GM19372 (cell line): ENCODE data around the gene BHLHE40.

Source experiments
- ATAC-seq: cut with Tn5 transposase; IDR thresholded peaks from one replicate; pipeline ENCODE4 v1.9.1; 2021; ENCODE audit warnings: mild to moderate bottlenecking, low read depth, moderate library complexity; ENCODE audit not compliant: unreplicated experiment

The BHLHE40 gene

DNA sequence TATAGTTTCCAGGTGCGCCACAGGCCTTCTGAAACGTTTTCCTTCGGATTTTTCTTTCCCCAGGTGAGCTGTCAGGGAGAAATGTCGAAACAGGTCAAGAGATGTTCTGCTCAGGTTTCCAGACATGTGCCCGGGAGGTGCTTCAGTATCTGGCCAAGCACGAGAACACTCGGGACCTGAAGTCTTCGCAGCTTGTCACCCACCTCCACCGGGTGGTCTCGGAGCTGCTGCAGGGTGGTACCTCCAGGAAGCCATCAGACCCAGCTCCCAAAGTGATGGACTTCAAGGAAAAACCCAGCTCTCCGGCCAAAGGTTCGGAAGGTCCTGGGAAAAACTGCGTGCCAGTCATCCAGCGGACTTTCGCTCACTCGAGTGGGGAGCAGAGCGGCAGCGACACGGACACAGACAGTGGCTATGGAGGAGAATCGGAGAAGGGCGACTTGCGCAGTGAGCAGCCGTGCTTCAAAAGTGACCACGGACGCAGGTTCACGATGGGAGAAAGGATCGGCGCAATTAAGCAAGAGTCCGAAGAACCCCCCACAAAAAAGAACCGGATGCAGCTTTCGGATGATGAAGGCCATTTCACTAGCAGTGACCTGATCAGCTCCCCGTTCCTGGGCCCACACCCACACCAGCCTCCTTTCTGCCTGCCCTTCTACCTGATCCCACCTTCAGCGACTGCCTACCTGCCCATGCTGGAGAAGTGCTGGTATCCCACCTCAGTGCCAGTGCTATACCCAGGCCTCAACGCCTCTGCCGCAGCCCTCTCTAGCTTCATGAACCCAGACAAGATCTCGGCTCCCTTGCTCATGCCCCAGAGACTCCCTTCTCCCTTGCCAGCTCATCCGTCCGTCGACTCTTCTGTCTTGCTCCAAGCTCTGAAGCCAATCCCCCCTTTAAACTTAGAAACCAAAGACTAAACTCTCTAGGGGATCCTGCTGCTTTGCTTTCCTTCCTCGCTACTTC is 3.8 kb downstream of the BHLHE40 start:
- no peak for ATAC-seq

GRCh38 chr3:4983739-4984510 is 4.7 kb downstream of the BHLHE40 start:
- ATAC-seq, result peak; percentile 39

GRCh38 chr3:4984511-4984864 is 5.3 kb downstream of the BHLHE40 start:
- no peak for ATAC-seq

DNA sequence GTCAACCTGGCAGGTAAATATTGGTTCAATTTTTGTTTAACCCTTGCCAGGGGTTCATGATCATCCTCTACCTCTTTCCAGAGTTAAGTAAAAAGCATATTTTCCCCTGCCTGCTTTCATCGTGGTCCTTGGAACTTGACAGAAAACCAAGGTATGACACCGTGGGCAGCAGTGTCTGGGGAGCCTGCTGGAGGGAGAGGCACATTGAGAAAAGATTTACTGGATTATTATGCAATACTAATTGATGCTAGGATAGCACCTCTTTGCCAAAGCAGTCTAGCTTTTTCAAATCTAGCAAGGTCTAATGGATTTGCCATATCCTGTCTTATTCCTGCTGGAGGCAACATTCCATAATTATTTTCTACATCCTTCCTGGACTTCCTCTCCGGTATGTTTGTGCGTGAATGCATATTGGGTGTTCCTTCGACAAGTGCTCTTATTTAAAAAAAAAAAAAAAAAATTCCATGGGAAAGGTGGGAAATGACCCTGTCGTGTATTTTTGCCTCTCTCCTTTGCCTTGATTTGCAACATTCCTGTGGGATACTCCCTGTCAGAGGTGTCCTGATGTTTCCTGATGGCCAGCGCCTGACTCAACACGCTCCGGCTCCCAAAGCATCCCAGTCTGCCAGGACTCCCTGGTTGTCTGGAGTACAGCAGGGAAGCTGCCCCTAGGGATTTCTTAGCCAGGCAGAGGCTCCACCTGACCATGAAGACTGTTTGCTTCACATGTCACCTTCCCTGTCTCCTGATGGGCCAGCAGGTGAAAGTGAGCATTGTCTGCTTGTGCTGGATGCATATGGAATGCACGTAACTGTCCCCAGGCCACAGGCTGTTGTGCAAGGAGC is 6.3 kb downstream of the BHLHE40 start:
- no peak for ATAC-seq

DNA sequence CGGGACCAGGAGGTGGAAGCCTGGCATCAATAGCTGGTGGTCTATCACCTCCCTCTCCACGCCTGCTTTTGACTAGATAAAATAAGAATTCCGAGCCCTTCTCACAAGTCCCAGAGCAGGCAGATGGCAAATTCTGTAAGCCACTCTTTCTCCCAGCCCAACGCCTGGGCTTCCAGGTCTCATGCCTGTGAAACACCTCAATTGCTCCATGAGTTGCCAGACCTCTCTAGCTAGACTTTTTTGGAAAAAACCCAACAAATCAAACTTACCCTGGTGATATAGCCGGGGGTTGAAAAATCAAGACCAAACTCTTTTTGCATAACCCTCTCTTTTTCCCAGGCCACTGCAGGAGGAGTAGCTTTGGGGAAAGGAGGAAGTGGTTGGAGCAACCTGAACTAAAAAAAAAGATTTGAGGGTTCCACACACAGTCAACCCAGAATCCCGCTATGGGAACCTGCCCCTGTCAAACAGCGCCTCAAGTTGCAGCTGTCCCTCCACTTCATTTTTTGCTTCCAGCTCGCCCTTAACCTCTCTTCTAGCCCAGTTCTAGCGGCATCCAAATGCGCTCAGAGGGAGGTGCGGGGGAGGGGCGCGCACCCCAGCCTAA is 7.0 kb downstream of the BHLHE40 start:
- ATAC-seq, result peak; percentile 32

GRCh38 chr3:4986782-4987537 is 7.7 kb downstream of the BHLHE40 start:
- peak; percentile 62 for ATAC-seq

DNA sequence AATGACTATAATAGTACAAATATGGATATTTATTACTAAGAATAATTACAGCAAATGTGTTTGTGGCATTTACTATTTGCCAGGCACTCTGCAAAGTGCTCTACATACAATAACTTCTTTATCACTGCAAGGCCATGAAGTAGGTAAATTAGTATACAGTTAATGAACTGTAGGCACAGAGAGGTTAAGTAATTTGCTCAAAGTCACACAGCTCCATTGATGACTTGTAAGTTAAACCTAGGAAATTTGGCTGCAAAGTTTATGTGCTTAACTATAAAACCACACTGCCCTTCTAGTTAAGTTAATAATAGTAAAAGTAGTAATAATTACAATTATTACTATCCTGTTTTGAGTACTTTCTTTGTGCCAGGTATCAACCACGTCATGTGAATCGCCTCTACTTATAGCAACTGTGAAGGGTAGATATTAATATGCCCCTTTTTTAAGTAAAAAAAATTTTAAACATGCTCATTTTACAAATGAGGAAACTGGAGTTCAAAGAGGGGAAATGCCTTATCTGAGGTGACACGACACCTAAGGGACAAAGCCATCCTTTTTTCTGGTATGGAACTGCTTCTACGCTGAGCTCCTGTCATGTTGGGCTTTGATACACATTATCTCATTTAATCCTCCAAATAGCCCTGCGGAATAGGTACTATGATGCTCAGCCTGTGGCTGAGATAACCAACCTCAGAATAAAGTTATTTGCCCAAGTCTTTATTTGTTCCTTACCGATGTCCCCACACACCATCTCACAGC is 8.5 kb downstream of the BHLHE40 start:
- ATAC-seq, result no peak

- ATAC-seq, result no peak
These were observed 10.0 kb downstream of the BHLHE40 start for GRCh38 chr3:4988983-4989834.

DNA sequence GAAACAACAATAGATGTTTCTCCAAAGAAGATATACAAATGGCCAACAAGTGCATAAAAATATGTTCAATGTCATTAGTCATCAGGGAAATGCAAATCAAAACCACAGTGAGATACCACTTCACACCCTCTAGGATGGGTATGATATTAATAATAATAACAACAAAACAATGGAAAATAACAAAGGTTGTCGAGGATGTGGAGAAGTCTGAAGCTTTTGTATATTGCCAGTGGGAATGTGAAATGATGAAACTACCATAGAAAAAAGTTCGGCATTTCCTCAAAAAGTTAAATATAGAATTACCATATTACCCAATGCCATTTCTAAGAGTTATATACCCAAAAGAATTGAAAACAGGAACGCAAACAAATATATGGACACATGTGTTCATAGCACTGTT is 10.8 kb downstream of the BHLHE40 start:
- no peak for ATAC-seq

- no peak for ATAC-seq
These were observed 12.9 kb downstream of the BHLHE40 start for GRCh38 chr3:4992118-4992517.

DNA sequence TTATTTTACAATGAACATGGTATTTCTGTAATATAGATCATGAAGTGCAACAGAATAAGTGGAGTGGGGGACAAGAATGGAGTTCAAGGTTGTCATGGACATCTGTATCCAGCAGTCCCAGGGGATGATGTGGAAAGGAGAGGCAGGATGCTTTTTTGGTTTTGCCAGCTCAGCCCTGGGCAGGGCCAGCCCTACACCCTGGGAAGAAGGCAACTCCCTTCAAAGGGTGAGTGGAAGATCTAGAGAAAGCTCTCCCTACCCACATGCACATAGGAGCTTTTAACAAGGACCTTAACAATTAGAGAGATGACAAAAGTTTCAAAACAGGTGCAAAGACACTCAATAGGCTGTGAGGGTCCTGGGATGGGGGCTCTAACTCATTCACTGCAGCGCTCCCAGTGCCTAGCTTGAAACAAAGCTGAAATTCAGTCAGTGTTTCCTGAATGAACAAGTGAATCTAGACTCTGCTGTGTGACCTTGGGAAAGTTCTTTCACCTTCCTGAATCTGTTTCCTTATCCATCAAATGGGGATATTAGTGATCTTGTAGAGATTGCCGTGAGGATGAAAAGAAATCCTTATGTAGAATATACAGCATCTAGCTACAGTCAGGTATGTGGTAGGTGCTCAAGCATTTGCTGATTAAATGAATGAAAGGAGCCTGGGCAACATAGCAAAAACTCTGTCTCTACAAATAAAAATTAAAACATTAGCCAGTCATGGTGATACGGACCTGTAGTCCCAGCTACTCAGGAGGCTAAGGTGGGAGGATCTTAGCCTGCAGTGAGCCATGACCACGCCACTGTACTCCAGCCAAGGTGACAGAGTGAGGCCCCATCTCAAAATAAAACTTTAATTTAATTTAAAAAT is 14.3 kb downstream of the BHLHE40 start:
- ATAC-seq, result no peak

GRCh38 chr3:4994144-4994730 is 15.0 kb downstream of the BHLHE40 start:
- no peak for ATAC-seq

GRCh38 chr3:4994823-4995499 is 15.7 kb downstream of the BHLHE40 start:
- peak; percentile 61 for ATAC-seq

DNA sequence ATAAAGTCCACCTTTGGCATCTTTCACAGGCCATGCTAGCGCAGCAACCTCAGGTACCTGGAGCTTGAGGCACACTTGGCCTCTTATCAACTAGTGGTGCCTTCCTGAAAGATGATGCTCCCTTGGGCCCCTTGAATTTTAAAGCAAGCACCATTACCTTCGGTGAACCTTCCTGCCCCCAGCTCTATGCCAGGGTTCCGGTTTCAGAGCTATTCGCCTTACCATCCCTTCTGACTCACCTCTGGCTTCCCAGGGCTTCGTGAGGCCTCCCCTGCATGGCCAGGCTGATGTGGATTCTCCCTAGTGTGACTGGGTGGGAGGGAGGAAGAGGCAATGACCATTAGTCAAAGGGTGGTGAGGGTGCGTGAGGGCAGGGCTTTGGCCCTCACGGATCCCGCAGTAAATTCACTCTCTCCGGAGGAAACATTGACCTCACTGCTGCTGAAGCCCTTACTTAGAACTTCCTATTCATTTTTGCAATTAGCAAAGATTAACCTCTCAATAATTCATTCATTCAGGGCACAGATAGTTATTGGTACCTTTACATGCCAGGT is 16.3 kb downstream of the BHLHE40 start:
- no peak for ATAC-seq

GRCh38 chr3:4996223-4996765 is 17.1 kb downstream of the BHLHE40 start:
- ATAC-seq, result no peak
